Endothelial cell (in vitro differentiated cells): ENCODE results near the gene CDH15. TPM values are rescaled to one million over a fixed set of nuclear protein-coding genes. Genes with fewer than 3 reads are reported as not detected.

Experiments
- DNase-seq: peaks from one replicate; pipeline ENCODE4 v3.0.0; 2021; ENCODE audit warnings: low spot score
- H3K27ac Mint-ChIP-seq: one replicate; pipeline ENCODE4 v1.8.0; 2021; ENCODE audit warnings: mixed read lengths, inconsistent platforms; ENCODE audit not compliant: unreplicated experiment
- H3K27me3 Mint-ChIP-seq: one replicate; pipeline ENCODE4 v1.8.0; 2021; ENCODE audit warnings: mild to moderate bottlenecking, moderate library complexity, mixed read lengths, inconsistent platforms; ENCODE audit not compliant: unreplicated experiment
- H3K36me3 Mint-ChIP-seq: one replicate; pipeline ENCODE4 v1.8.0; 2021; ENCODE audit warnings: mild to moderate bottlenecking, low read depth, mixed read lengths, inconsistent platforms; ENCODE audit not compliant: unreplicated experiment
- H3K4me1 Mint-ChIP-seq: one replicate; pipeline ENCODE4 v1.8.0; 2021; ENCODE audit warnings: mild to moderate bottlenecking, mixed read lengths, inconsistent platforms; ENCODE audit not compliant: unreplicated experiment
- H3K4me3 Mint-ChIP-seq: one replicate; pipeline ENCODE4 v1.8.0; 2021; ENCODE audit warnings: mild to moderate bottlenecking, mixed read lengths, inconsistent platforms; ENCODE audit not compliant: unreplicated experiment
- H3K9me3 Mint-ChIP-seq: one replicate; pipeline ENCODE4 v1.8.0; 2021; ENCODE audit warnings: mixed read lengths, inconsistent platforms; ENCODE audit not compliant: unreplicated experiment
- total RNA-seq: library from RNA; stranded (reverse); fragmentation: NEBNext Ultra II Directional; extraction: Animal tissue kit (Norgen Biotek cat#: 25700); gene quantifications from one replicate; pipeline ENCODE4 v1.2.1, GENCODE V29; 2021; ENCODE audit not compliant: unreplicated experiment
- TF ChIP-seq, protein P1 (sequence below): fragments of 200-600 bp; sonication (generic); IDR thresholded peaks from one replicate; pipeline ENCODE4 v1.5.0; 2021; ENCODE audit warnings: antibody characterized with exemption; ENCODE audit not compliant: unreplicated experiment

Gene CDH15
- total RNA-seq, 1 donor from 2014 or later, result not detected

DNA sequence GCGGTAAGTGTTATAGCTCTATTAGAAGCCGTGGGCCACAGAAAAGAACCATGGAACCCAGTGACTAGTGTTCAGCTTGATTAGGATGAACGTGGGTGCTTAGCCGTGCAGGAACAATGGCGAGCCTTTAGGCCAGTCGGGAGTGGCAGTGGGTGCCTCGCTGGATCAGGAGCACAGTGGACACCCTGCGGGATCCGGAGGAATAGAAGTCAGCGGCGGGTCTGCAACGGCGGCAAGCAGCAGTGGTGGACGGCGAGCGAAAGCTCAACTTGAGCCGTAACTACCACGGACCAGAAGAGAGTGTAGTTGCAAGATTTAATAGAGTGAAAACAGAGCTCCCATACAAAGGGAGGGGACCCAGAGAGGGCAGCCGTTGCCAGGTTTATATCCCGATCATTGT is 37.3 kb upstream of the CDH15 start:
- TF ChIP-seq, protein P1, sequence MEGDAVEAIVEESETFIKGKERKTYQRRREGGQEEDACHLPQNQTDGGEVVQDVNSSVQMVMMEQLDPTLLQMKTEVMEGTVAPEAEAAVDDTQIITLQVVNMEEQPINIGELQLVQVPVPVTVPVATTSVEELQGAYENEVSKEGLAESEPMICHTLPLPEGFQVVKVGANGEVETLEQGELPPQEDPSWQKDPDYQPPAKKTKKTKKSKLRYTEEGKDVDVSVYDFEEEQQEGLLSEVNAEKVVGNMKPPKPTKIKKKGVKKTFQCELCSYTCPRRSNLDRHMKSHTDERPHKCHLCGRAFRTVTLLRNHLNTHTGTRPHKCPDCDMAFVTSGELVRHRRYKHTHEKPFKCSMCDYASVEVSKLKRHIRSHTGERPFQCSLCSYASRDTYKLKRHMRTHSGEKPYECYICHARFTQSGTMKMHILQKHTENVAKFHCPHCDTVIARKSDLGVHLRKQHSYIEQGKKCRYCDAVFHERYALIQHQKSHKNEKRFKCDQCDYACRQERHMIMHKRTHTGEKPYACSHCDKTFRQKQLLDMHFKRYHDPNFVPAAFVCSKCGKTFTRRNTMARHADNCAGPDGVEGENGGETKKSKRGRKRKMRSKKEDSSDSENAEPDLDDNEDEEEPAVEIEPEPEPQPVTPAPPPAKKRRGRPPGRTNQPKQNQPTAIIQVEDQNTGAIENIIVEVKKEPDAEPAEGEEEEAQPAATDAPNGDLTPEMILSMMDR, result no peak
- Mint-ChIP-seq H3K36me3 (peaks cover 29% of the 10 kb centered on the region), H3K27ac (no peak overlapping the region), H3K9me3 (no peaks in the 10 kb centered on the region), H3K4me3 (no peak overlapping the region), H3K27me3 (peaks cover 2% of the 10 kb centered on the region), H3K4me1 (no peaks in the 10 kb centered on the region)
- no peak for DNase-seq

DNA sequence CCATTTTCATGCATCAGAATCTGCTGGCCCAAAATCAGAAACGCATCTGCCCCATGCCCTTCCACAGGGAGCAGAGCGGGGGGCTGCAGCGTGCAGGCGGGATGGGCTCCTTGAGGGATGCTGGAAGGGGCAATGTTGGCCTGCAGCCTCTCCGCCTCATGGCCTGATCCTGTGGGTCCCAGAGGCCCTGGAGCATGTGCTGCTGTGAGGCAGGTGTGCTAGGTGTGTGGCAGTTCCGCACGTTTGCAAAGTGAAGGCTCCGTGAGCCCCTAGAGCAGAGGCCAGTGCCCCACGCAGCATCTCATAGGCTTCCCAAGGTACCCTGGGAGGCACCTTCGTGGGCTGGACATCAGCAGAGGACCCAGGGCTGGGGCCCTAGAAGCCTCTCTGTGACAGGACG is 36.4 kb upstream of the CDH15 start:
- H3K27me3 Mint-ChIP-seq, result peaks cover 2% of the 10 kb centered on the region

DNA sequence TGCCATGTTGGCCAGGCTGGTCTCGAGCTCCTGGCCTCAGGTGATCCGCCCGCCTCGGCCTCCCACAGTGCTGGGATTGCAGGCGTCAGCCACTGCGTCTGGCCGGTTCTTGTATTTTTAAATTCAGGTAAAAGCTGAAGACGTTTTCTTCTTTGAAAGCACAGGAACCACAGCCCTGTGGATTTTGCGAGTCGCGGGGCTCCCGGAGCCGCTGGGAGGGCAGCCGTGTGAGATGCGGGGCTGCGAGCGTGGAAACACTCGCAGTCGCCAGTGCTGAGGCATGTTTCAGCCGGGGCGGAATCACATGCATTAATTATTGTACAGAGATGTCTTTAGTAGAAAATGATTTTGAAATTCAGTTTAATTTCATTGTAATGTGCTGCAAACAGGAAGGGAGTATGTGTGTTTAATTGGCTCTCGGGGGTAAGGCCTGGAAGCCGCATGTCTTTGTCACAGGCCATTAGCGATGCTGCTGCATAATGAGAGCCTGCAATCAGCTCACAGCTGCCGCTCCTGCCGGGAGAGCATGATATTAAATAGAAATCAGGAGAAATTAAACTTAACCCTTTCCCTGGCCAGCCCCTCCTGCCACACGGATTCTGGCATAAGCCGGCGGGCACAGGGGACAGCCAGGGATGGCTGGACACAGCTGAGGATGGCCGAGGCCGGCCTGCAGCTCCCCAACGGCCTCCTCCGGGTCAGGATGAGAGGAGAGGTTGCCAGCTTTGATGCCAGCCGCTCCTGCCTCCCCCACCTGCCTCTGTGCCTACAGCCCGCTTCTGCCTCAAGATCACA is 35.4 kb upstream of the CDH15 start:
- Mint-ChIP-seq H3K27me3 (peaks cover 4% of the 10 kb centered on the region), H3K9me3 (no peaks in the 10 kb centered on the region), H3K4me3 (no peak overlapping the region), H3K36me3 (peaks cover 21% of the 10 kb centered on the region), H3K4me1 (no peaks in the 10 kb centered on the region), H3K27ac (no peak overlapping the region)
- TF ChIP-seq, protein P1, result no peak
- DNase-seq, result no peak

More for the DNA sequence above, 36.4 kb upstream of the CDH15 start:
- Mint-ChIP-seq H3K9me3 (no peaks in the 10 kb centered on the region), H3K4me3 (no peak overlapping the region), H3K27ac (no peak overlapping the region), H3K36me3 (peaks cover 25% of the 10 kb centered on the region), H3K4me1 (no peaks in the 10 kb centered on the region)
- TF ChIP-seq, protein P1, result no peak
- no peak for DNase-seq

DNA sequence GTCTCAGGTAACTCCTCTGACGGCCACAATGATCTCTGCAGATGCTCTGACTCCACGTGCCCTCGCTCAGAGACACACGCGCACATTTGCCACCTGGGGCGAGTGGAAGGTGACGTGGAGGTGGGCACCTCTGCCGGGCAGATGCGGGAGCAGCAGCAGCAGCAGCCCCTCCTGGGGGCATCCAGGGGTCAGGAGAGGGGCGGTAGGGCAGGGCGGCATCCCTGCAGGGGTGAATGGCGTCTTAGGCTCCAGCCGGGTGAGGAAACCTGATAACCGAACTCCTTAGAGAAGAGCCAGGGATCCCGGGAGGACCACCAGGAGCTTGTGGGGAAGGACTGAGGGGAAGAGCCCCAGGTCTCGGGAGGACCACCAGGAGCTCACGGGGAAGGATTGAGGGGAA is 34.6 kb upstream of the CDH15 start:
- H3K9me3 Mint-ChIP-seq, result no peaks in the 10 kb centered on the region
- H3K36me3 Mint-ChIP-seq, result peaks cover 16% of the 10 kb centered on the region
- H3K27ac Mint-ChIP-seq, result no peak overlapping the region
- no peak for DNase-seq
- H3K4me1 Mint-ChIP-seq, result no peaks in the 10 kb centered on the region
- TF ChIP-seq, protein P1, result no peak
- peaks cover 4% of the 10 kb centered on the region for H3K27me3 Mint-ChIP-seq
- H3K4me3 Mint-ChIP-seq, result no peak overlapping the region

DNA sequence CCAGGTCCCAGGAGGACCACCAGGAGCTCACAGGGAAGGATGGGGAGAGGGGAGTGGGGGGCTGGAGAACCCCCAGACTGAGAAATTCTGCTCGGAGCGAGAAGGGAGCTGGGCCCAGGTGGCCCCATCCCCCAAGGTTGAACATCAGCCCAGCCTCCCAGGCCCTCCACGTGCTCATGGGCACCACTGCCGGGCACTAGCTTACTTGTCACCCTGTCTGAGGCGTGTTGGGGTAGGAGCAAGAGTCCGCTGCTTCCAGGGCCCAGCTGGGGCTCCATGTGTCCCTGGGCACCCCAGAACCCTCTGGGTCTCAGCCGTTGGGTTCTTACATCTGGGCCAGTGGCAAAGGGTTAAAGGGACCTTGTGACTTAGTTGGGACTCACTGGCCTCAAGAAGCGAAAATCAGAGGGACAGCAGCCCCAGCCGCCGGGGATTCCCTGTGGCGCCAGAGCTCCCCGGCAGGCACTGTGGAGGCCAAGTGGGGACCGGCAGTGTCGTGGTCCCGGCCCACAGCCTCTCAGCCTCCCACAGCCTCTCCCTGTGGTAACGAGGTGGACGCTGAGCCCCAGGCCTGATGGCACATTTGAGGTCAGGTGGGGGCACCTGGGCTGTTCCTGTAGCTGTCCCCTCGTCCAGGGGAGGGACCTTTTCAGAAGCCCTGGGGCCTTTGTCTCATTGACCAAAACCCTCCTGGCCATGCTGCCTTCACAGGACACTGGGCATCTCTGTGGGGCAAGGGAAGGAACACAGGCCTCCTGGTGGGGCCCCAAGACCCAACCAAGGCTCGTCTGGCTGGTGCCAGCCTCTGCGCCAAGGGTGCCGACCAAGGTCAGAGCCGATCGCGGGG is 33.7 kb upstream of the CDH15 start:
- no peaks in the 10 kb centered on the region for H3K4me1 Mint-ChIP-seq
- peaks cover 16% of the 10 kb centered on the region for H3K36me3 Mint-ChIP-seq
- no peaks in the 10 kb centered on the region for H3K9me3 Mint-ChIP-seq
- H3K27me3 Mint-ChIP-seq, result peaks cover 6% of the 10 kb centered on the region
- no peak overlapping the region for H3K27ac Mint-ChIP-seq
- no peak for DNase-seq
- TF ChIP-seq, protein P1, result no peak
- H3K4me3 Mint-ChIP-seq, result no peak overlapping the region
